ENCODE data around the gene LENG1. TPM values are rescaled to one million over a fixed set of nuclear protein-coding genes. Genes with fewer than 3 reads are reported as not detected.

The LENG1 gene
- total RNA-seq, 1 experiment from 2014 or later, result 11.2 TPM

GRCh38 chr19:54191011-54191810, 31.7 kb upstream of the LENG1 start, which contains the start of gene TSEN34:
Gene TSEN34, plus strand, starts transcription at chr19:54191308. Its CDS starts 57 bp downstream, at chr19:54191365.
- in situ Hi-C loops (cut with HindIII; ENCODE audit: low pct_unique_long_range_greater_than_20kb, low sequenced_read_pairs), result no loop called here
- BruUV-seq (replicated peaks), result TSS peak; percentile 71
- CTCF ChIA-PET, result interaction anchor here (0.6 to 1.5 kb wide), 3 partner anchors 40 to 164 kb away, joined by 3 read pairs; no protein-coding TSS in a partner anchor
- peaks cover 13% of the 10 kb centered on the region for H3K36me3 ChIP-seq (ENCODE audit: control insufficient read depth, insufficient read depth, low read length)
- no peaks in the 10 kb centered on the region for H3K9me3 ChIP-seq (ENCODE audit: control insufficient read depth, insufficient read depth, low read depth, low read length)
- H3K4me1 ChIP-seq (ENCODE audit: control insufficient read depth, insufficient read depth, low read length), result peaks cover 13% of the 10 kb centered on the region; the same call in 1 of the 2 replicates
- H3K4me3 ChIP-seq (ENCODE audit: low read depth in 2 of 2, low read length in 2 of 2), result peak within 1 kb of the TSS; percentile 85 to 87
- POLR2A ChIA-PET, result interaction anchor here (0.6 to 4.1 kb wide), 8 partner anchors 9 to 395 kb away, joined by 3 to 18 read pairs (median 4); partner anchors contain the start of genes CDC42EP5 and RPS9
- intact Hi-C loops (cut with micrococcal nuclease; ENCODE audit: unreplicated experiment), result no loop called here
- H3K27ac ChIP-seq (ENCODE audit: low read length), result peak within 1 kb of the TSS; percentile 96
- ATAC-seq (peak; percentile 55), DNase-seq (ENCODE audit: low read depth, low spot score) (no peak)
- H3K27me3 ChIP-seq (ENCODE audit: control insufficient read depth, insufficient read depth, low read length), result no peaks in the 10 kb centered on the region
- no peak; the same call in 1 of the 2 replicates for TF ChIP-seq TCF7L2 (IDR thresholded peaks at IDR 0.05; ENCODE audit: low read depth, low read length)
- TF ChIP-seq POLR2AphosphoS5 (IDR thresholded peaks at IDR 0.05; ENCODE audit: low read depth, low read length), result peak; percentile 87
- peak; percentile 84; the same call in 1 of the 2 replicates for TF ChIP-seq SIN3A (IDR thresholded peaks at IDR 0.05; ENCODE audit: borderline replicate concordance, insufficient read depth, low read depth, low read length)

GRCh38 chr19:54190503-54191010, 31.0 kb upstream of the LENG1 start:
- Histone ChIP-seq H3K4me1 (ENCODE audit: control insufficient read depth, insufficient read depth, low read length) (peaks cover 13% of the 10 kb centered on the region; the same call in 1 of the 2 replicates), H3K27ac (ENCODE audit: low read length) (peak overlapping the region; percentile 96), H3K4me3 (ENCODE audit: low read depth in 2 of 2, low read length in 2 of 2) (peak overlapping the region; percentile 85 to 87), H3K9me3 (ENCODE audit: control insufficient read depth, insufficient read depth, low read depth, low read length) (no peaks in the 10 kb centered on the region), H3K27me3 (ENCODE audit: control insufficient read depth, insufficient read depth, low read length) (no peaks in the 10 kb centered on the region), H3K36me3 (ENCODE audit: control insufficient read depth, insufficient read depth, low read length) (peaks cover 13% of the 10 kb centered on the region)
- intact Hi-C loops (cut with micrococcal nuclease; ENCODE audit: unreplicated experiment) (no loop called here), in situ Hi-C loops (cut with HindIII; ENCODE audit: low pct_unique_long_range_greater_than_20kb, low sequenced_read_pairs) (no loop called here)
- TF ChIP-seq, protein P1, sequence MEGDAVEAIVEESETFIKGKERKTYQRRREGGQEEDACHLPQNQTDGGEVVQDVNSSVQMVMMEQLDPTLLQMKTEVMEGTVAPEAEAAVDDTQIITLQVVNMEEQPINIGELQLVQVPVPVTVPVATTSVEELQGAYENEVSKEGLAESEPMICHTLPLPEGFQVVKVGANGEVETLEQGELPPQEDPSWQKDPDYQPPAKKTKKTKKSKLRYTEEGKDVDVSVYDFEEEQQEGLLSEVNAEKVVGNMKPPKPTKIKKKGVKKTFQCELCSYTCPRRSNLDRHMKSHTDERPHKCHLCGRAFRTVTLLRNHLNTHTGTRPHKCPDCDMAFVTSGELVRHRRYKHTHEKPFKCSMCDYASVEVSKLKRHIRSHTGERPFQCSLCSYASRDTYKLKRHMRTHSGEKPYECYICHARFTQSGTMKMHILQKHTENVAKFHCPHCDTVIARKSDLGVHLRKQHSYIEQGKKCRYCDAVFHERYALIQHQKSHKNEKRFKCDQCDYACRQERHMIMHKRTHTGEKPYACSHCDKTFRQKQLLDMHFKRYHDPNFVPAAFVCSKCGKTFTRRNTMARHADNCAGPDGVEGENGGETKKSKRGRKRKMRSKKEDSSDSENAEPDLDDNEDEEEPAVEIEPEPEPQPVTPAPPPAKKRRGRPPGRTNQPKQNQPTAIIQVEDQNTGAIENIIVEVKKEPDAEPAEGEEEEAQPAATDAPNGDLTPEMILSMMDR (IDR thresholded peaks at IDR 0.05), result no peak
- TF ChIP-seq POLR2AphosphoS5 (IDR thresholded peaks at IDR 0.05; ENCODE audit: low read depth, low read length) (no peak), SIN3A (IDR thresholded peaks at IDR 0.05; ENCODE audit: borderline replicate concordance, insufficient read depth, low read depth, low read length) (no peak), TCF7L2 (IDR thresholded peaks at IDR 0.05; ENCODE audit: low read depth, low read length) (no peak)
- TF ChIP-seq, protein P2, sequence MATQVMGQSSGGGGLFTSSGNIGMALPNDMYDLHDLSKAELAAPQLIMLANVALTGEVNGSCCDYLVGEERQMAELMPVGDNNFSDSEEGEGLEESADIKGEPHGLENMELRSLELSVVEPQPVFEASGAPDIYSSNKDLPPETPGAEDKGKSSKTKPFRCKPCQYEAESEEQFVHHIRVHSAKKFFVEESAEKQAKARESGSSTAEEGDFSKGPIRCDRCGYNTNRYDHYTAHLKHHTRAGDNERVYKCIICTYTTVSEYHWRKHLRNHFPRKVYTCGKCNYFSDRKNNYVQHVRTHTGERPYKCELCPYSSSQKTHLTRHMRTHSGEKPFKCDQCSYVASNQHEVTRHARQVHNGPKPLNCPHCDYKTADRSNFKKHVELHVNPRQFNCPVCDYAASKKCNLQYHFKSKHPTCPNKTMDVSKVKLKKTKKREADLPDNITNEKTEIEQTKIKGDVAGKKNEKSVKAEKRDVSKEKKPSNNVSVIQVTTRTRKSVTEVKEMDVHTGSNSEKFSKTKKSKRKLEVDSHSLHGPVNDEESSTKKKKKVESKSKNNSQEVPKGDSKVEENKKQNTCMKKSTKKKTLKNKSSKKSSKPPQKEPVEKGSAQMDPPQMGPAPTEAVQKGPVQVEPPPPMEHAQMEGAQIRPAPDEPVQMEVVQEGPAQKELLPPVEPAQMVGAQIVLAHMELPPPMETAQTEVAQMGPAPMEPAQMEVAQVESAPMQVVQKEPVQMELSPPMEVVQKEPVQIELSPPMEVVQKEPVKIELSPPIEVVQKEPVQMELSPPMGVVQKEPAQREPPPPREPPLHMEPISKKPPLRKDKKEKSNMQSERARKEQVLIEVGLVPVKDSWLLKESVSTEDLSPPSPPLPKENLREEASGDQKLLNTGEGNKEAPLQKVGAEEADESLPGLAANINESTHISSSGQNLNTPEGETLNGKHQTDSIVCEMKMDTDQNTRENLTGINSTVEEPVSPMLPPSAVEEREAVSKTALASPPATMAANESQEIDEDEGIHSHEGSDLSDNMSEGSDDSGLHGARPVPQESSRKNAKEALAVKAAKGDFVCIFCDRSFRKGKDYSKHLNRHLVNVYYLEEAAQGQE (IDR thresholded peaks at IDR 0.05; ENCODE audit: insufficient read depth in 1 of 2, low read depth in 2 of 2, low read length in 1 of 2), result no peak
- no TSS peak for BruUV-seq (replicated peaks)
- DNase-seq (ENCODE audit: low read depth, low spot score) (peak; percentile 100), ATAC-seq (peak; percentile 80)
- ChIA-PET CTCF (interaction anchor here (0.5 to 1.5 kb wide), 4 partner anchors 40 to 210 kb away, joined by 3 to 8 read pairs (median 3); no protein-coding TSS in a partner anchor), POLR2A (interaction anchor here (0.6 to 4.1 kb wide), 5 partner anchors 10 to 282 kb away, joined by 3 to 18 read pairs (median 5); partner anchors contain the start of genes CDC42EP5 and RPS9)
